ENCODE data around the gene TTBK2.

TTBK2 gene

GRCh38 chr15:42845581-42845980 lies 75.0 kb downstream of the TTBK2 start:
- no peaks in the 10 kb centered on the region for H3K36me3 ChIP-seq (ENCODE audit: control insufficient read depth, insufficient read depth, low read length)
- no peaks in the 10 kb centered on the region for H3K79me2 ChIP-seq
- no peak overlapping the region for H2AFZ ChIP-seq
- no peak for TF ChIP-seq CTCF (IDR thresholded peaks at IDR 0.05)
- no peak overlapping the region for H3K27ac ChIP-seq
- H3K4me1 ChIP-seq, result no peaks in the 10 kb centered on the region
- H3K9ac ChIP-seq, result no peak overlapping the region
- H3K4me3 ChIP-seq (ENCODE audit: low read depth, low read length), result no peak overlapping the region
- H3K9me3 ChIP-seq (ENCODE audit: control insufficient read depth, low read length), result no peaks in the 10 kb centered on the region
- no peaks in the 10 kb centered on the region for H3K27me3 ChIP-seq (ENCODE audit: control insufficient read depth, insufficient read depth, low read length)
- no peak overlapping the region for H3K4me2 ChIP-seq (ENCODE audit: low read length)

- Histone ChIP-seq H3K79me2 (no peaks in the 10 kb centered on the region), H3K4me2 (ENCODE audit: low read length) (no peak overlapping the region), H3K36me3 (ENCODE audit: control insufficient read depth, insufficient read depth, low read length) (no peaks in the 10 kb centered on the region), H3K4me3 (ENCODE audit: low read depth, low read length) (no peak overlapping the region), H3K9me3 (ENCODE audit: control insufficient read depth, low read length) (no peaks in the 10 kb centered on the region), H2AFZ (no peak overlapping the region), H3K27me3 (ENCODE audit: control insufficient read depth, insufficient read depth, low read length) (no peaks in the 10 kb centered on the region), H3K27ac (no peak overlapping the region), H3K9ac (no peak overlapping the region), H3K4me1 (no peaks in the 10 kb centered on the region)
- no peak for TF ChIP-seq CTCF (IDR thresholded peaks at IDR 0.05)
Observed at GRCh38 chr15:42843699-42844098, 76.9 kb downstream of the TTBK2 start.

- H3K4me2 ChIP-seq (ENCODE audit: low read length), result no peak overlapping the region
- no peaks in the 10 kb centered on the region for H3K4me1 ChIP-seq
- H3K9ac ChIP-seq, result no peak overlapping the region
- H3K9me3 ChIP-seq (ENCODE audit: control insufficient read depth, low read length), result no peaks in the 10 kb centered on the region
- H3K27ac ChIP-seq, result no peak overlapping the region
- H3K79me2 ChIP-seq, result no peaks in the 10 kb centered on the region
- no peaks in the 10 kb centered on the region for H3K36me3 ChIP-seq (ENCODE audit: control insufficient read depth, insufficient read depth, low read length)
- H2AFZ ChIP-seq, result no peak overlapping the region
- no peaks in the 10 kb centered on the region for H3K27me3 ChIP-seq (ENCODE audit: control insufficient read depth, insufficient read depth, low read length)
- H3K4me3 ChIP-seq (ENCODE audit: low read depth, low read length), result no peak overlapping the region
- no peak for TF ChIP-seq CTCF (IDR thresholded peaks at IDR 0.05)
Observed at GRCh38 chr15:42836251-42836650, 84.3 kb downstream of the TTBK2 start.

GRCh38 chr15:42832576-42832975 lies 88.0 kb downstream of the TTBK2 start:
- Histone ChIP-seq H3K79me2 (no peaks in the 10 kb centered on the region), H3K36me3 (ENCODE audit: control insufficient read depth, insufficient read depth, low read length) (no peaks in the 10 kb centered on the region), H2AFZ (no peak overlapping the region), H3K9ac (no peak overlapping the region), H3K27me3 (ENCODE audit: control insufficient read depth, insufficient read depth, low read length) (no peaks in the 10 kb centered on the region), H3K4me1 (no peaks in the 10 kb centered on the region), H3K27ac (no peak overlapping the region), H3K4me2 (ENCODE audit: low read length) (no peak overlapping the region), H3K9me3 (ENCODE audit: control insufficient read depth, low read length) (no peaks in the 10 kb centered on the region), H3K4me3 (ENCODE audit: low read depth, low read length) (no peak overlapping the region)
- TF ChIP-seq CTCF (IDR thresholded peaks at IDR 0.05), result no peak

GRCh38 chr15:42826251-42826890 lies 94.2 kb downstream of the TTBK2 start:
- H3K9me3 ChIP-seq (ENCODE audit: control insufficient read depth, low read length), result no peaks in the 10 kb centered on the region
- H3K27me3 ChIP-seq (ENCODE audit: control insufficient read depth, insufficient read depth, low read length), result no peaks in the 10 kb centered on the region
- H3K4me1 ChIP-seq, result no peaks in the 10 kb centered on the region
- no peak overlapping the region for H3K4me3 ChIP-seq (ENCODE audit: low read depth, low read length)
- no peaks in the 10 kb centered on the region for H3K79me2 ChIP-seq
- no peak overlapping the region for H3K27ac ChIP-seq
- H3K4me2 ChIP-seq (ENCODE audit: low read length), result no peak overlapping the region
- TF ChIP-seq CTCF (IDR thresholded peaks at IDR 0.05), result no peak
- no peaks in the 10 kb centered on the region for H3K36me3 ChIP-seq (ENCODE audit: control insufficient read depth, insufficient read depth, low read length)
- no peak overlapping the region for H2AFZ ChIP-seq
- no peak overlapping the region for H3K9ac ChIP-seq
